Upper lobe of left lung (tissue), 6 donors: ENCODE results near the gene IRX2. TPM values are rescaled to one million over a fixed set of nuclear protein-coding genes. Genes with fewer than 3 reads are reported as not detected.

Experiments used
- ATAC-seq, 2 donors: fragments of 200-7000 bp; cut with Tn5 transposase; one replicate each; pipeline ENCODE4 v1.9.1; 2022; ENCODE audit warnings: mild to moderate bottlenecking in 2 of 2, moderate library complexity in 2 of 2; ENCODE audit not compliant: low FRiP score in 2 of 2
- DNase-seq, 2 donors: peaks; one replicate each; pipeline ENCODE4 v3.0.0-alpha.2; 2019 to 2020
- H3K27ac ChIP-seq, 4 donors: fragments of 200-600 bp; sonication (generic); one replicate each; pipeline ENCODE4 v1.5.1; 2016 to 2019
- H3K27me3 ChIP-seq, 4 donors: fragments of 200-600 bp; sonication (generic); one replicate each; pipeline ENCODE4 v1.5.1; 2017 to 2019
- H3K36me3 ChIP-seq, 4 donors: fragments of 200-600 bp; sonication (generic); one replicate each; pipeline ENCODE4 v1.5.1; 2016 to 2019
- H3K4me1 ChIP-seq, 4 donors: fragments of 200-600 bp; sonication (generic); one replicate each; pipeline ENCODE4 v1.5.1; 2018 to 2019
- H3K4me3 ChIP-seq, 4 donors: fragments of 200-600 bp; sonication (generic); one replicate each; pipeline ENCODE4 v1.5.1; 2017 to 2019; ENCODE audit warnings: mild to moderate bottlenecking in 2 of 4, moderate library complexity in 1 of 4
- H3K9me3 ChIP-seq, 4 donors: fragments of 200-600 bp; sonication (generic); one replicate each; pipeline ENCODE4 v1.5.1; 2018 to 2019
- EP300 ChIP-seq, 4 donors: sonication (generic); formaldehyde crosslinking; IDR thresholded peaks; one replicate each; pipeline ENCODE4 v1.5.1; 2017; ENCODE audit warnings: antibody characterized with exemption in 4 of 4, control low read depth in 2 of 4
- POLR2A ChIP-seq, 4 donors: fragments of 450-650 bp; IDR thresholded peaks; one replicate each; pipeline ENCODE4 v1.5.1; 2016 to 2017; ENCODE audit warnings: antibody characterized with exemption in 4 of 4, mild to moderate bottlenecking in 2 of 4
- POLR2AphosphoS5 ChIP-seq, 2 donors: sonication (generic); formaldehyde crosslinking; IDR thresholded peaks; one replicate each; pipeline ENCODE4 v1.5.1; 2017; ENCODE audit warnings: antibody characterized with exemption in 2 of 2
- WGBS, 2 donors: methylation state at CpG; one replicate each; pipeline ENCODE4 v1.1.5; 2017 to 2018; 5-methylcytosine and 5-hydroxymethylcytosine counted together
- total RNA-seq, 6 donors: library from RNA; depleted of rRNA in 4 of 6; stranded (reverse); fragments of >200 nt in 4 of 6; gene quantifications; one replicate each; pipeline versions ENCODE4 v1.1.0 to v1.2.1, GENCODE V29; 2016 to 2021
- TF ChIP-seq, protein P1 (sequence below), 6 experiments: fragments of 450-650 bp in 4 of 6; fragments of 200-600 bp in 2 of 6; sonication (generic) in 2 of 6; IDR thresholded peaks; one replicate each; pipeline ENCODE4 v1.5.1; 2016 to 2019; ENCODE audit warnings: antibody characterized with exemption in 6 of 6
- donor health status: DM: no; HTN: no; CAD: no; lungs with moderate emphysema.
- donor health status: DM: no; HTN: yes; CAD: no; lungs with severe emphysema.

IRX2 gene
- total RNA-seq, 6 donors from 2014 or later: 53.2 to 131 (median 106) TPM

DNA sequence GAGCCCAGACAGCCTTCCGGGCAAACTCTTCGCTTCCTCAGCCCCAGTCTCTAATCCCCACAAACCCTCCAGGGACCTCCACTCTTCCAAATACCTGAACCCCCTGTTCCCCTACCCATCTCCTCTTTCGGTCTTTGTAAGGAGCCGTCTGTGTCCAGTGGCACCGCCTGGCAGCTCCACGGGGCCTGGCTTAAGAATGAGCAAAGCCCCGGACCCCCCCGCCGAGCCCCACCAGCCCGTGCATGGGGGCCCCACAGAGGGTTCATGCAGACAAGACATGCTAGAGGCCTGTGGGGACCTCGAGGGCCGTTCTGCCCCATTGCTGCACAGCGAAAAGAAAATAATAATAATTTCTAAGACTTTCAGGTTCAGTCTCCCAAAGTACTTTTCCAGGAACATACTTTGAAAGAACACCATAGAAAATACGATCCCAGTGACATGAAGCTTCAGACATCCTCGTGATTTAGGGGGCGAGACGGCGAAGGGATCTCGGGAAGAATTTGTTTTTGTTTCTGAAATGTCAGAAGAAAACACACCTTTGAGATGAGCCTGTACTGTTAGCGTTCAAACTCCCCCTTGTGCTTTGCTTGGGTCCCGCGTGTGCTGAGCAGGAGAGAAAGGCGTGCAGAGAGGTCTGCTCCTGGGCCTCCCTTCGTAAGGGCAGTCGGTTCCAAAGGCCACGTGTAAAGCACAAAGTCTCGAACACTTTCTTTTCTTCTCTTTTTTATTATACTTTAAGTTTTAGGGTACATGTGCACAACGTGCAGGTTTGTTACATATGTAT lies 49.2 kb downstream of the IRX2 start:
- no peaks in the 10 kb centered on the region for H3K27me3 ChIP-seq
- WGBS, 2 donors: 87 to 88% methylated on average over 28 of the region's 28 CpGs
- no peak overlapping the region for H3K27ac ChIP-seq
- no peak for ATAC-seq
- no peaks in the 10 kb centered on the region for H3K9me3 ChIP-seq
- no peaks in the 10 kb centered on the region for H3K36me3 ChIP-seq
- peak in 1 of 2 donors; percentile 71 for DNase-seq
- no peaks in the 10 kb centered on the region for H3K4me1 ChIP-seq
- TF ChIP-seq, protein P1, sequence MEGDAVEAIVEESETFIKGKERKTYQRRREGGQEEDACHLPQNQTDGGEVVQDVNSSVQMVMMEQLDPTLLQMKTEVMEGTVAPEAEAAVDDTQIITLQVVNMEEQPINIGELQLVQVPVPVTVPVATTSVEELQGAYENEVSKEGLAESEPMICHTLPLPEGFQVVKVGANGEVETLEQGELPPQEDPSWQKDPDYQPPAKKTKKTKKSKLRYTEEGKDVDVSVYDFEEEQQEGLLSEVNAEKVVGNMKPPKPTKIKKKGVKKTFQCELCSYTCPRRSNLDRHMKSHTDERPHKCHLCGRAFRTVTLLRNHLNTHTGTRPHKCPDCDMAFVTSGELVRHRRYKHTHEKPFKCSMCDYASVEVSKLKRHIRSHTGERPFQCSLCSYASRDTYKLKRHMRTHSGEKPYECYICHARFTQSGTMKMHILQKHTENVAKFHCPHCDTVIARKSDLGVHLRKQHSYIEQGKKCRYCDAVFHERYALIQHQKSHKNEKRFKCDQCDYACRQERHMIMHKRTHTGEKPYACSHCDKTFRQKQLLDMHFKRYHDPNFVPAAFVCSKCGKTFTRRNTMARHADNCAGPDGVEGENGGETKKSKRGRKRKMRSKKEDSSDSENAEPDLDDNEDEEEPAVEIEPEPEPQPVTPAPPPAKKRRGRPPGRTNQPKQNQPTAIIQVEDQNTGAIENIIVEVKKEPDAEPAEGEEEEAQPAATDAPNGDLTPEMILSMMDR (IDR thresholded peaks at IDR 0.05): no peak
- TF ChIP-seq EP300 (IDR thresholded peaks at IDR 0.05): no peak
- no peak for TF ChIP-seq POLR2A (IDR thresholded peaks at IDR 0.05)
- TF ChIP-seq POLR2AphosphoS5 (IDR thresholded peaks at IDR 0.05): no peak
- no peak overlapping the region for H3K4me3 ChIP-seq

DNA sequence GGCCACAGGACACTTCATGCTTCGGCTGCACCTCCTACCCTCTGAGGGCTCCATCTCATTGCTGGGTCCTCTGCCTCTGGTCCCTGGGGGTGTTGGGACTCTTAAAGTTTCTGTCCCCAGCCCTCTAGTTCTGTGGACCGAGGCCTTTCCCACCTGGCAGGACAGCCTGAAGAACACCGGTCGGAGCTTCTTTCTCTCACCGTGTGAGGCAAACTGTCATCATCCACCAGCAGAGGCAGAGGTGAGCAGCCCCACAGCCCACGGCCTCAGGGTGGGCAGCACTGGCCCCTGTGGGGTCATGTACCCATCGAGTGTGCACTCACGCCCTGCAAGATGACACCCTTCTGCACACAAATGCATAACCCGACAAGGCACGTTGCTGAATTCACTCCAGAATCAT lies 49.9 kb downstream of the IRX2 start:
- Histone ChIP-seq H3K27me3 (no peaks in the 10 kb centered on the region), H3K4me3 (no peak overlapping the region), H3K9me3 (no peaks in the 10 kb centered on the region), H3K27ac (no peak overlapping the region), H3K4me1 (no peaks in the 10 kb centered on the region), H3K36me3 (no peaks in the 10 kb centered on the region)
- WGBS, 2 donors: 54% methylated on average over 5 to 10 of the region's 10 CpGs
- TF ChIP-seq POLR2AphosphoS5 (IDR thresholded peaks at IDR 0.05) (no peak), EP300 (IDR thresholded peaks at IDR 0.05) (no peak), POLR2A (IDR thresholded peaks at IDR 0.05) (no peak)
- TF ChIP-seq, protein P1 (IDR thresholded peaks at IDR 0.05): no peak
- DNase-seq (no peak), ATAC-seq (no peak)

DNA sequence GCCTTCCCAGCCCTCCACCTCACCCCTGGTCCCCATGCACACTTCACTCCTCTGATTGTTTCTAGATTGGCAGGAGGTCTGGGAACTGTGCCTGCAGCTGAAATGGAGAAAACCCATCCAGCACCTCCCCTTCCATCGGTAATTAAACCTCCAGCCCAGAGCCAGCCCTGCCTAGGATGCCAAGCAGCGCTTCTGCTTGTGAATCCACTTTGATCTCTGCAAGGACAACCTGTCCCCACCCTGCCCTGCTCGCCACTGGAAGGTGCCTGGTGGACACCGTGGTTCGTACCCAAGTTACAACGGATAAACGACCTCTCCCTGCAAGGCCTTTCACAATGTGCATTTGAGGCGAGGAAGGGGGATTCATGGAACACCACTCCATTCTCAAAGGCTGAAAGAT lies 50.6 kb downstream of the IRX2 start:
- no peak for ATAC-seq
- H3K36me3 ChIP-seq: no peaks in the 10 kb centered on the region
- TF ChIP-seq EP300 (IDR thresholded peaks at IDR 0.05) (no peak), POLR2AphosphoS5 (IDR thresholded peaks at IDR 0.05) (no peak), POLR2A (IDR thresholded peaks at IDR 0.05) (no peak)
- TF ChIP-seq, protein P1 (IDR thresholded peaks at IDR 0.05): no peak
- H3K4me1 ChIP-seq: no peaks in the 10 kb centered on the region
- no peaks in the 10 kb centered on the region for H3K27me3 ChIP-seq
- whole genome bisulfite sequencing, 2 donors: 74 to 81% methylated on average over 8 of the region's 8 CpGs
- H3K9me3 ChIP-seq: no peaks in the 10 kb centered on the region
- no peak for DNase-seq
- no peak overlapping the region for H3K27ac ChIP-seq
- H3K4me3 ChIP-seq: no peak overlapping the region

DNA sequence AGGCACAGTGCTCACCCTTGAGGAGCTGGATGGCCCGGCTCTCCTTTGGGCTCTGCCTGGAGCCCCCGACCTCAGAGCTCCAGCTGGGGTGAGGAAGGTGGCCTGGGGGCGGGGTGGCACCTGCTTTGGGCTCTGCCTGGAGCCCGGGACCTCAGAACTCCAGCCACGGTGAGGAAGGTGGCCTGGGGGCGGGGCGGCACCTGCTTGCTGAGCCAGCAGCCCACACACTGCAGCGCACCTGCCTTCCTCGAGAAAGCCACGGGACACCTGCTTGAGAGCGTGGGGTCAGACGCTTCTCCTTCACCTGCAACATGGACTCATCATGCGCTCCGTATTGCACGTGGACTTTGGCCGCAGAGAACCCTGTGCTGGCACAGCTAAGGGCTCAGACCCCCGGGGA lies 51.8 kb downstream of the IRX2 start:
- WGBS, 2 donors: 84 to 93% methylated on average over 7 to 16 of the region's 17 CpGs
- Histone ChIP-seq H3K4me3 (no peak overlapping the region), H3K9me3 (no peaks in the 10 kb centered on the region), H3K27ac (no peak overlapping the region), H3K36me3 (no peaks in the 10 kb centered on the region), H3K27me3 (no peaks in the 10 kb centered on the region), H3K4me1 (no peaks in the 10 kb centered on the region)
- no peak for TF ChIP-seq POLR2A (IDR thresholded peaks at IDR 0.05)
- TF ChIP-seq, protein P1 (IDR thresholded peaks at IDR 0.05): no peak
- no peak for TF ChIP-seq POLR2AphosphoS5 (IDR thresholded peaks at IDR 0.05)
- TF ChIP-seq EP300 (IDR thresholded peaks at IDR 0.05): no peak
- peak in 1 of 2 donors; percentile 68 for DNase-seq
- no peak for ATAC-seq

DNA sequence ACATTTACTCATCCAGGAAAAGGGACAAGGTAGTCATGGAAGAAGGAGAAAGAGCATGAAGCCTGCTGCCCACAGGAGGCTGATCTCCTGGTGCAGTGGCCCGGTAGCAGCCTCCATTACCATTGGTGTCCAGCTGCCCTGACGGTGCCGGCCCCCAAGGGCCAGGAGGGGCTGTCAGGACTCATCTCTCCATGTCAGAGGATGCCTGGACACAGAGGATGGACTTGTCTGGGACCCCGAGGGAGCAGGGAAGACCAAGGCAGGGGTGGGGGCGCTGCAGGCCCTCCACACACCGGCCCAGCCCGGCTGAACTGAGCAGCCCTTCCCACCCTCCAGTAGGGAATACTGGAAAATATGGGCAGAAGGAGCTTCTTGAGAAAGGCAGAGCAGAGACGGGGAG lies 52.2 kb downstream of the IRX2 start:
- no peaks in the 10 kb centered on the region for H3K36me3 ChIP-seq
- TF ChIP-seq EP300 (IDR thresholded peaks at IDR 0.05) (no peak), POLR2AphosphoS5 (IDR thresholded peaks at IDR 0.05) (no peak), POLR2A (IDR thresholded peaks at IDR 0.05) (no peak)
- TF ChIP-seq, protein P1 (IDR thresholded peaks at IDR 0.05): no peak
- H3K4me1 ChIP-seq: no peaks in the 10 kb centered on the region
- H3K4me3 ChIP-seq: no peak overlapping the region
- H3K9me3 ChIP-seq: no peaks in the 10 kb centered on the region
- ATAC-seq: no peak
- DNase-seq: peak in 1 of 2 donors; percentile 61
- no peaks in the 10 kb centered on the region for H3K27me3 ChIP-seq
- H3K27ac ChIP-seq: no peak overlapping the region
- WGBS, 2 donors: 84 to 85% methylated on average over 8 of the region's 8 CpGs
